A673 (cell line): Measurements from ENCODE around the gene RINT1. TPM values are rescaled to one million over a fixed set of nuclear protein-coding genes. Genes with fewer than 3 reads are reported as not detected.

Source experiments
- BruUV-seq: library from RNA; stranded (reverse); fragments of 400-500 nt; replicated peaks from 2 replicates; lab custom pipeline; 2021; lab: Mats Ljungman, UMichigan
- CTCF ChIA-PET: fragments of 300-600 bp; sonication (Branson Sonifier 250); formaldehyde crosslinking; loops from one replicate; lab custom pipeline; 2022; ENCODE audit warnings: antibody characterized with exemption; lab: Charles Lee
- POLR2A ChIA-PET: fragments of 300-600 bp; sonication (Branson Sonifier 250); formaldehyde crosslinking; loops from one replicate; lab custom pipeline; 2022; ENCODE audit warnings: antibody characterized with exemption; ENCODE audit not compliant: low non-redundant PET; lab: Charles Lee
- DNase-seq: peaks from one replicate; pipeline ENCODE4 v3.0.0-alpha.2; 2015; ENCODE audit warnings: low spot score
- H3K27ac ChIP-seq: fragments of 200-600 bp; sonication (generic); 2 replicates; pipeline ENCODE4 v1.5.1; 2016; ENCODE audit warnings: mixed run types, low read depth, mild to moderate bottlenecking, mixed read lengths, antibody characterized with exemption, low read length; ENCODE audit not compliant: poor library complexity, severe bottlenecking
- H3K27me3 ChIP-seq: fragments of 200-600 bp; sonication (generic); replicated peaks from 2 replicates; pipeline ENCODE4 v1.6.1; 2017; ENCODE audit warnings: mixed run types, low read depth, mild to moderate bottlenecking, mixed read lengths, antibody characterized with exemption, low read length; ENCODE audit not compliant: insufficient read depth, poor library complexity
- H3K36me3 ChIP-seq: fragments of 200-600 bp; sonication (generic); 2 replicates; pipeline ENCODE4 v1.6.1; 2016; ENCODE audit warnings: mixed run types, mild to moderate bottlenecking, mixed read lengths, antibody characterized with exemption, low read length; ENCODE audit not compliant: insufficient read depth, poor library complexity, severe bottlenecking
- H3K4me1 ChIP-seq: fragments of 200-600 bp; sonication (generic); 2 replicates; pipeline ENCODE4 v1.6.1; 2017; ENCODE audit warnings: mixed run types, mild to moderate bottlenecking, mixed read lengths, antibody characterized with exemption, low read length; ENCODE audit not compliant: insufficient read depth, poor library complexity, severe bottlenecking
- H3K4me3 ChIP-seq: fragments of 200-600 bp; sonication (generic); 2 replicates; pipeline ENCODE4 v1.5.1; 2016; ENCODE audit warnings: low read depth, mixed run types, mild to moderate bottlenecking, mixed read lengths, low read length; ENCODE audit not compliant: poor library complexity, severe bottlenecking
- H3K9me3 ChIP-seq: fragments of 200-600 bp; sonication (generic); 2 replicates; pipeline ENCODE4 v1.6.1; 2016; ENCODE audit warnings: mixed run types, low read depth, mild to moderate bottlenecking, mixed read lengths, antibody characterized with exemption, low read length; ENCODE audit not compliant: poor library complexity, severe bottlenecking
- CTCF ChIP-seq: fragments of 300-800, 200-600 bp; sonication (generic); conservative IDR thresholded peaks from 2 replicates; pipeline ENCODE4 v1.5.1; 2017; ENCODE audit warnings: low read depth, mild to moderate bottlenecking, antibody characterized with exemption, low read length, moderate library complexity, mixed read lengths
- EZH2 ChIP-seq: fragments of 200-600 bp; sonication (generic); IDR thresholded peaks from 2 replicates; pipeline ENCODE4 v1.6.1; 2017; ENCODE audit warnings: borderline replicate concordance, low read depth, mild to moderate bottlenecking, mixed read lengths, antibody characterized with exemption, low read length; ENCODE audit not compliant: poor library complexity, severe bottlenecking
- intact Hi-C: fragments of 100-400 bp; cut with micrococcal nuclease; formaldehyde crosslinking; loops from one replicate; pipeline ENCODE4 v1.10.0; 2022; ENCODE audit not compliant: unreplicated experiment
- total RNA-seq: library from RNA; stranded (reverse); gene quantifications from 2 replicates; pipeline ENCODE4 v1.2.3, GENCODE V29; 2021

The RINT1 gene
- total RNA-seq, 1 experiment from 2014 or later = 34.9 TPM

GRCh38 chr7:105580022-105580740, 48.2 kb downstream of the RINT1 start:
- Histone ChIP-seq H3K4me1 (peaks cover 7% of the 10 kb centered on the region), H3K27me3 (no peaks in the 10 kb centered on the region), H3K9me3 (no peaks in the 10 kb centered on the region), H3K27ac (no peak overlapping the region), H3K4me3 (no peak overlapping the region), H3K36me3 (no peaks in the 10 kb centered on the region)
- no TSS peak for BruUV-seq
- CTCF ChIA-PET = interaction anchor here (0.7 kb wide), 1 partner anchor 245 kb away, joined by 4 read pairs; no protein-coding TSS in a partner anchor
- DNase-seq = peak; percentile 37
- TF ChIP-seq CTCF (peak; percentile 45), EZH2 (no peak)
- POLR2A ChIA-PET = interaction anchor here (0.5 kb wide), 1 partner anchor 177 kb away, joined by 7 read pairs; no protein-coding TSS in a partner anchor
- intact Hi-C loops = no loop called here

GRCh38 chr7:105581066-105581811, 49.2 kb downstream of the RINT1 start, which contains the start of gene EFCAB10:
EFCAB10 (minus strand) TSS chr7:105581493; CDS start chr7:105581463, 30 bp downstream.
- H3K27me3 ChIP-seq = no peaks in the 10 kb centered on the region
- no peak for TF ChIP-seq CTCF
- TF ChIP-seq EZH2 = no peak
- ChIA-PET POLR2A (no interaction called here), CTCF (interaction anchor here (0.6 kb wide), 2 partner anchors 25 to 189 kb away, joined by 3 read pairs; no protein-coding TSS in a partner anchor)
- no TSS peak for BruUV-seq
- peaks cover 7% of the 10 kb centered on the region for H3K4me1 ChIP-seq
- no peaks in the 10 kb centered on the region for H3K9me3 ChIP-seq
- no peaks in the 10 kb centered on the region for H3K36me3 ChIP-seq
- no peak within 1 kb of the TSS for H3K4me3 ChIP-seq
- peak; percentile 67 for DNase-seq
- intact Hi-C loops = no loop called here
- H3K27ac ChIP-seq = no peak within 1 kb of the TSS

GRCh38 chr7:105583061-105583460, 51.1 kb downstream of the RINT1 start:
- TF ChIP-seq CTCF (no peak), EZH2 (no peak)
- POLR2A ChIA-PET = no interaction called here
- no peaks in the 10 kb centered on the region for H3K9me3 ChIP-seq
- no peaks in the 10 kb centered on the region for H3K36me3 ChIP-seq
- BruUV-seq = no TSS peak
- H3K4me3 ChIP-seq = no peak overlapping the region
- H3K27me3 ChIP-seq = no peaks in the 10 kb centered on the region
- CTCF ChIA-PET = no interaction called here
- peaks cover 7% of the 10 kb centered on the region for H3K4me1 ChIP-seq
- intact Hi-C loops = no loop called here
- H3K27ac ChIP-seq = no peak overlapping the region
- no peak for DNase-seq
